ENCODE measurements around the gene TRHDE.

DNA sequence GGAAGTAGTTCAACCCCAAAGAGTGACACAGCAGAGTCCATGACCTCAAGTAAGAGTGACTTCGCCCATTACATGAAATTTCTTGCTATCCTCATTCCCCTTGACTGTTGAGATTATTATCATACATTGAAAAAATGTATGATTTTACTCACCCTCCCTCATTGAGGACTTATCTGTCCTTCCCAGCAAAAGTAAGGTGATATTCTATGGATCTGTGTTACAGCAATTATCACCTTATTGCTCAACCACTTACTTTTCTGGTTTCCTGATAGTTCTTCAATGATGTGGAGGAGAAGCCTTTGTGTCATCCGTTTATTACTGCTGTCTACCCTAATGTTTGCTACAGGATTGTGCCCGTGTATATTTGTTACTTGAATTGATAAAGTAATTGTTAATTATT is 306.2 kb downstream of the TRHDE start:
- TF ChIP-seq POLR2A (IDR thresholded peaks at IDR 0.05) (no peak), CTCF (IDR thresholded peaks at IDR 0.05) (no peak), POLR2AphosphoS5 (IDR thresholded peaks at IDR 0.05) (no peak)

Data from prostate gland (tissue), 2 donors.